ENCODE measurements around the gene ZNF836.
A peak's percentile ranks its signal among the peaks of the same experiment; 100 is the strongest.
"Not testable (repeated sequence)": the region's sequence is repeated elsewhere in the genome, so short reads cannot be mapped to it uniquely, and the experiment has no call there.

The ZNF836 gene

GRCh38 chr19:52171321-52172169, at the start of gene ZNF836:
ZNF836 (minus strand) TSS chr19:52171621; CDS start chr19:52168072, 3,549 bp downstream.
- DNase-seq = peak; percentile 65

GRCh38 chr19:52221031-52221430, 49.6 kb upstream of the ZNF836 start:
- DNase-seq = no peak

- DNase-seq = no peak
These were observed 48.2 kb upstream of the ZNF836 start for GRCh38 chr19:52219611-52220010.

- DNase-seq = no peak
These were observed 46.2 kb upstream of the ZNF836 start for GRCh38 chr19:52217576-52217975.

- no peak for DNase-seq
These were observed 45.0 kb upstream of the ZNF836 start for GRCh38 chr19:52216401-52216800.

- no peak for DNase-seq
These were observed 42.8 kb upstream of the ZNF836 start for GRCh38 chr19:52214241-52214640.

- DNase-seq = no peak
These were observed 41.3 kb upstream of the ZNF836 start for GRCh38 chr19:52212572-52213255.

- no peak for DNase-seq
These were observed 40.6 kb upstream of the ZNF836 start for GRCh38 chr19:52211926-52212571.

- no peak for DNase-seq
These were observed 39.8 kb upstream of the ZNF836 start for GRCh38 chr19:52211203-52211602.

- DNase-seq = no peak
These were observed 35.1 kb upstream of the ZNF836 start for GRCh38 chr19:52206481-52206880.

- not testable (repeated sequence) for DNase-seq
These were observed 29.5 kb upstream of the ZNF836 start for GRCh38 chr19:52200755-52201391.

GRCh38 chr19:52200044-52200443, 28.6 kb upstream of the ZNF836 start:
- no peak for DNase-seq

- no peak for DNase-seq
These were observed 27.3 kb upstream of the ZNF836 start for GRCh38 chr19:52198678-52199077.

- no peak for DNase-seq
These were observed 26.5 kb upstream of the ZNF836 start for GRCh38 chr19:52197964-52198363.

- DNase-seq = no peak
These were observed 25.0 kb upstream of the ZNF836 start for GRCh38 chr19:52196256-52196967.

- no peak for DNase-seq
These were observed 20.5 kb upstream of the ZNF836 start for GRCh38 chr19:52191951-52192350.

- DNase-seq = no peak
These were observed 20.0 kb upstream of the ZNF836 start for GRCh38 chr19:52191389-52191788.

- DNase-seq = no peak
These were observed 19.3 kb upstream of the ZNF836 start for GRCh38 chr19:52190487-52191293.

GRCh38 chr19:52189735-52190486, 18.5 kb upstream of the ZNF836 start, which contains the start of gene PPP2R1A:
PPP2R1A (plus strand) TSS chr19:52190052; CDS start chr19:52190097, 45 bp downstream.
- DNase-seq = peak; percentile 100

GRCh38 chr19:52188822-52189734, 17.7 kb upstream of the ZNF836 start:
- DNase-seq = no peak
